ENCODE results near the gene FAM180B. TPM values are rescaled to one million over a fixed set of nuclear protein-coding genes. Genes with fewer than 3 reads are reported as not detected.

Gene FAM180B
- total and polyA plus RNA-seq, 2 of the 13 experiments (the other 11 are each of a cell fraction or from before 2014, with no cell fraction given), result 0.40 to 1.0 TPM

GRCh38 chr11:47587723-47588326, 1.3 kb downstream of the FAM180B start (continued):
- TF ChIP-seq ZBED4 (CRISPR knock-in tag; IDR thresholded peaks at IDR 0.05; ENCODE audit: borderline replicate concordance) (no peak), HNRNPUL1 (IDR thresholded peaks at IDR 0.05; ENCODE audit: low read depth, low read length) (no peak), FUBP1 (CRISPR knock-in tag; IDR thresholded peaks at IDR 0.05; ENCODE audit: borderline replicate concordance) (no peak), HNF1A (IDR thresholded peaks at IDR 0.05; ENCODE audit: low read depth) (no peak), HNF1A (CRISPR knock-in tag; IDR thresholded peaks at IDR 0.05; ENCODE audit: borderline replicate concordance) (peak; percentile 41; the same call in 1 of the 2 replicates), TBX2 (CRISPR knock-in tag; IDR thresholded peaks at IDR 0.05; ENCODE audit: borderline replicate concordance) (peak; percentile 46; the same call in 1 of the 2 replicates), ZBTB26 (CRISPR knock-in tag; IDR thresholded peaks at IDR 0.05; ENCODE audit: borderline replicate concordance) (no peak), CEBPG (CRISPR knock-in tag; IDR thresholded peaks at IDR 0.05) (no peak), RXRA (CRISPR knock-in tag; IDR thresholded peaks at IDR 0.05) (no peak; the same call in 1 of the 2 replicates), HDAC6 (IDR thresholded peaks at IDR 0.05; ENCODE audit: low read depth, low read length) (no peak), PRDM4 (CRISPR knock-in tag; IDR thresholded peaks at IDR 0.05; ENCODE audit: borderline replicate concordance) (no peak)
